ENCODE data around the gene CUBN. TPM values are rescaled to one million over a fixed set of nuclear protein-coding genes. Genes with fewer than 3 reads are reported as not detected.

The CUBN gene
- total RNA-seq, 2 experiments from 2014 or later = 0.19 to 0.59 TPM

DNA sequence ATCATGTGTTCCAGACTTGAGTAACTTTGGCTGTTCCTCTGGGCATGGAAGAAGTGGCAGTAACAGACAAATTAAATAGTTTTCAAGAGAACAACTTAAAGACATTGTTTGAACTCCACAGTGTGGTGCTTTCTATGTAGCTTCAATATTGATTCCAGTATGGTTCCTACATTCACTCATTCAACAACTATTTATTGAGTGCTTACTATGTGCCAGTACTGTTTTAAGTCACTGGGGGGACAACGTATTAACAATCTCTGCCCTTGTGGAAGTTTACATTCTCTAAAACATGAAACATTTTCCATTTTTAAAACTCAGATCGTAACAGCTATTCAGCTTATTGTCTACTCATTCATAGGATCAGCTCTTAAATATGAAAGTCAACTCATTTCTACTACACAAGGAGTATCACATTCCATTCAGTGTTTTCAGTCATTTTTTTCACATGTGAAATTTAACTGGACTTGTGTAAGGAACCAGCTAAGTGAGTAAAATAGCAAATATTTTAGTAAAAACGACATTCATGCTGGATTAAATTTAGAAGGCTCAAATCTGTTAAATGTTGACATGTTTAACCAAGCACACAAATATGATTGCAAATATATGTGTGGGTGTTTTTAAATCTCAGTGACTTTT, 13.6 kb upstream of the CUBN start:
- CTCF ChIA-PET = no interaction called here

GRCh38 chr10:17141504-17142229, 12.1 kb upstream of the CUBN start:
- CTCF ChIA-PET = no interaction called here
- POLR2A ChIA-PET = no interaction called here

More for the DNA sequence above, 13.6 kb upstream of the CUBN start:
- POLR2A ChIA-PET = no interaction called here

GRCh38 chr10:17140386-17140761, 10.8 kb upstream of the CUBN start:
- ChIA-PET POLR2A (no interaction called here), CTCF (no interaction called here)

DNA sequence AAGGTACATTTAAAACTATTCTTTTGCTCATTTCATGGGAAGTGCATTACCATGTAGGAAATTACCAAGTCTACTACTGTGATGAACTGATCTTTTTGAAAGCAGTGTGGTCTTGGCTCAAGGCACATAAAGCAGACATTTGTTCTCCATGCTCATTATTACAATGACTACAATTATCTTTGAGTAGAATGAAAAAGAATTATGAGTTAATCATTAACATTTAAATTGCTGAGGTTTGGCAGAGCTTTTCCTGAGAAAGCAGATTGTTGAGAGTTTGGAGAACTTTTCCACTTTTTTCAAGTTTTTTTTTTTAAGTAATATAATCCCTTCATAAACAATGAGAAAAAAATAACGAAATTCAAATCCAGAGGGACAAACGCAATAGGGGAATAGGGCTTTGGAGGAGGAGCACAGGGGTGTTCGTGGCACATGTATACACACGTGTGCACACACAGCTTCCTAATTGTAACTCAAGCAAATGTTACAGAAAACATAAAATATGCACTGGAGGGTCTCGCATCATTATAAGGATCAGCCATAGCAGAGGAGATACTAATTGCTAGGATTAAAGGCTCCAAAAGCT, 8.9 kb upstream of the CUBN start:
- CTCF ChIA-PET = no interaction called here
- POLR2A ChIA-PET = no interaction called here

GRCh38 chr10:17134737-17135260, 5.2 kb upstream of the CUBN start:
- CTCF ChIA-PET = no interaction called here
- POLR2A ChIA-PET = no interaction called here

GRCh38 chr10:17134282-17134681, 4.7 kb upstream of the CUBN start:
- ChIA-PET CTCF (interaction anchor here (0.6 kb wide), 1 partner anchor 158 kb away, joined by 5 read pairs; no protein-coding TSS in a partner anchor), POLR2A (no interaction called here)

DNA sequence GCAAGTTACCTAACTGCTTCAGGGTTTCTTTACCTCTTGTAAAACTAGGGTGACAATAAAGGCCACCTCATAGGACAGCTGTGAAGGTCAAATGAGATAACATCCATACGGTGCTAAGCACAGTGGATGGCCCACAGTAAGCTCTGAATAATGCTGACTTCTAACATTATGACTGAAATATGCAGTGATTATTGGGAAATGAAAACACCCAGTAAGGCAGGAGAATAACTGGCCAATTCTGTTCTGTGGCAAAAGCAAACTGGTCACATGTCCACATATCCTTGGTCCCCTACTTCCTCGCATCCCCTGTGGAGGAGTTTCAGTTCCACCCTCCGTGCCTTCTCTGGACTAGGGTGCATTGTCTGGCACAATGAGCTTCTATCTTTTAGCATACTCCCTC, 1.4 kb downstream of the CUBN start:
- POLR2A ChIA-PET = no interaction called here
- CTCF ChIA-PET = interaction anchor here (0.7 kb wide), 1 partner anchor 102 kb away, joined by 3 read pairs; no protein-coding TSS in a partner anchor

DNA sequence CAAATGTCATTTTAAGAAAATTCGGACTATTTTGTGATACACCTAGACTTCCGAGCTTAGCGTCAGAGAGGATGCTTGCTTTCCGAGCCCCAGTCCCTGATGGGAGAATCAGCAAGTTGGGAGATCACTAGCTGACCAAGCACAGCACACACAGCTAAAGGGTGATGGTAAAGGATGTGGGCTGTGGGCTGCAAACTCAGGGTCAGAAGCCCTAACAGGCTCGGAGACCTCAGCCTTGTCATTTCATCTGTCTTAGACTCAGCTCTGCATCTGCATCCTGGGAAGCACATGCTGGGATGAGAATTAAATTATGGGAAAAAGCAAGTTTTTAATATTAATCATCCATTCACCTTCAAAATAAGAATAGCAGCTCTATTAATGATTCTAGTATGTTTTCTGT, 3.3 kb downstream of the CUBN start:
- ChIA-PET POLR2A (no interaction called here), CTCF (no interaction called here)

DNA sequence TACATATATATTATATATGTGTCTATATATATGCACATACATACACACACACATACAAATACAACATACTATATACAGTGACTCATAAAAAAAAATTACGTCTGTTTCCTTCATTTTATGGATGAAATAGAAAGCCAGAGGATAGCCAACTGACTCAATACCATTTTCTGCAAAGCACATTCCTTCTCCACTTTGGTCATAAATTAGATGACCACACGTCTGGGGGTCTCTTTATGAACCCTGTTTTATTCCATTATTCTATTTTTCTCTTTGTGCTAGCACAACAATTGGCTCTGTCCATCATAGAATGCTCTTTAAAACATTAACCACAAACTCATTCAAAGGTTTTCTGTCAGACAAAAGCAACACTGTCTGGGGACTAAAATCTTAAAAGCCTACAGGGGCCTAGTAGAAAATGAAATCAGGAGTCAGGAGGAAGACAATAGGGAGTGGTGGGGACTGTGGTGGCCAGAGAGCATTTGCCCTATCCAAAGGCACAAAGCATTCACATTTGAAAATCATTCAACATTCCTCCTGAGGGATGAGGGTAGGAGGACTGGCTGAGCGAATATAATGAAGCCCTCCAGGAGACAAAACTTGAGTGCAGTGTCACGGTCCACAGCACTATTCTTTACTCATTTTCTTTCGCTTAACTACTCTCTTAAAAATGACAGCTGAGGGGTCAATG, 4.3 kb downstream of the CUBN start:
- POLR2A ChIA-PET = no interaction called here
- CTCF ChIA-PET = no interaction called here

- ChIA-PET POLR2A (no interaction called here), CTCF (no interaction called here)
Measured at GRCh38 chr10:17123961-17124360, 5.7 kb downstream of the CUBN start.

DNA sequence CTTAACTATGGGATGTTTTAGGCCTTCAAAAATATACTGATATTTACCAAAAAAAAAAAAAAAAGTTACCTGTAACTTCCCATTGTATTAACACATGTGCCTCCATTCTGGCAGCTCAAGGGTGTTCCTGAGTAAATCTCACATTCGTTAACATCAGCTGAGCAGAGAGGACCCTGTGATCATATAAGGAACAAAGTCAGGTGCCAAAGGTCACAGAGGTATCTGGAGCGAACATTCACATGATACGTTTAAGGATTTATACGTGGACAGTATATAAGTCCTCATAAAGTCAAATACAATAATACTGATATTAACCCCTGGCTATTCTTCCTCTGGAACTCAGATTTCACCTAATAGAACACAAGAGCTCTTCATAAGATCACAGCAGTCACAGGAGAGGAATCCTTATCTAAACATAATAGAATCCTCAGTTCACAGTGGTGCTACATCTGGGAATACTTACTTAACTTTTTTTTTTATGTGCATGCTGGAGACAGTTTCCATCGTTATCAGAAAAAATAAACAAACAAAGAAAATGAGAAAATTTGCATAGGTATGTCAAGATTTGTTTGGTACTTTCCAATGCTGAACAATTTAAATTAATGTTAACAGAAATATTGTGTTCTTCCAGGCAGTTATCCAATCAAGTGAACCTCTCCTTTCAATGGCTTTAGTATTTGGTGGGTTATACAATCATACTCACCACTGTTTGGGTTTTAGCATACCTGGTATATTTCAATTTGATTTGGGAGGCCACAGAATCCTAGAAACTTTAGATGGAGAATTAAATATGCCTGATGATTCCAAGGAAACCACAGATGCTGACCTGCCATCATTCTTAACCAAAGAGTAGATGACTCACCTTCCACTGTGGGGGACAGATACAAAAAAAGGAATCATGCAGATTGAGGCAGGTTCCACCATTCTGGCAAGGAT, 6.6 kb downstream of the CUBN start:
- POLR2A ChIA-PET = no interaction called here
- CTCF ChIA-PET = no interaction called here

DNA sequence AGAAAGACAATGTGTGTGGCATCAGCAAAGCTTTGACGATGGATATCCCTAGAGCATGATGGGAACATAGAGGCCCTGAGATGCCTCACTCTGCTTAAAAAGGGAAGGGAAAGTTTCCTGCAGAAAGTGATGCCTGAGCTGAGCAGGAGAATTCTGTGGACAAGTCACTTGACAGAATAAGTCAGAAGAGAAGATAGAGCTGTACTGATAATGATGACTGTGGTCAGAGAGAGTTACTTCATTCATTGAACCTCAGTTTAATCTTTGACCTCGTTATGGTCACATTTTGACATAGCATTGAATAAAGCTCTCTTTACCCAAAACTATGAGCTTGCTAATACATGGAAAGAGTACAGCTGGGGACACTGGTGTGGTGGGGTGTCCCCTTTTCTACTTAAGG, 7.6 kb downstream of the CUBN start:
- POLR2A ChIA-PET = no interaction called here
- CTCF ChIA-PET = no interaction called here

- CTCF ChIA-PET = no interaction called here
- POLR2A ChIA-PET = no interaction called here
Measured at GRCh38 chr10:17120694-17121093, 8.9 kb downstream of the CUBN start.

GRCh38 chr10:17119845-17120244, 9.8 kb downstream of the CUBN start:
- CTCF ChIA-PET = no interaction called here
- POLR2A ChIA-PET = no interaction called here

DNA sequence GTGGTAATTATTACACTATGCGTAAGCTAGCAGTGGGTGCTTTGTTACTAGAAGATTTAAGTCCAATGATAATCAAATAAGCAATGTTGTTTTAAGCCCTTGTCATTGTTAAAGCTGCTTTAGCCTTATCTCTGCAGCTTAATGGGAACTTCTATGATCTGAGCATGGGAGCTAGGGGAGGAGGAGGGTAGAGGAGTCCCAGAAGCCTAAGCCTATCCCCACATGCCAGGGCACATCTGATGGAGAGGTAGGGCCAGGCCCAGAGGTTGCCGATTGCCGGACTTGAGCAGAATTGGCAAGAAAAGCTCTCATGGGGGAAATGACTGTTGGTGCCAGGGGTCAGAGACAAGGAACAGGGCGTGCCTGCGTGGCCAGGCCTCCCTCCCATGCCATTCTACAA, 13.4 kb downstream of the CUBN start:
- ChIA-PET POLR2A (no interaction called here), CTCF (no interaction called here)

GRCh38 chr10:17115683-17116082, 13.9 kb downstream of the CUBN start:
- ChIA-PET CTCF (no interaction called here), POLR2A (interaction anchor here (0.7 kb wide), 2 partner anchors 9 to 246 kb away, joined by 4 to 6 read pairs; no protein-coding TSS in a partner anchor)

DNA sequence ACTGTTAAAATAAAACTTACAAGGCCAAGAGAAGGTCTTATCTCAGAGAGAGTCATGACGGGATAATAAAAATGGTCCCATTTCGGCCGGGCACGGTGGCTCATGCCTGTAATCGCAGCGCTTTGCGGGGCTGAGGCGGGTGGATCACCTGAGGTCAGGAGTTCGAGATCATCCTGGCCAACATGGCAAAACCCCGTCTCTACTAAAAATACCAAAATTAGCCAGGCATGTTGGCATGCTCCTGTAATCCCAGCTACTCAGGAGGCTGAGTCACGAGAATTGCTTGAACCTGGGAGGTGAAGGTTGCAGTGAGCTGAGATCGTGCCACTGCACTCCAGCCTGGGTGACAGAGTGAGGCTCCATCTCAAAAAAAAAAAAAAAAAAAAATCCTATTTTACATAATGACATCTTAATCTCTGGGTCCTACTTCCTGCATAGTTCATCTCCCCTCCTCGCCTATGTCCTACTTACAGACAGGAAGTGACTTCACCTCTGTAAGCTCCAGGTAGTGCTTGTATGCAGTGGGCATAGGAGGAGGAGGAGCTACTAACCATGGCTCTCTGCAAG, 14.7 kb downstream of the CUBN start:
- POLR2A ChIA-PET = interaction anchor here (0.7 kb wide), 2 partner anchors 9 to 245 kb away, joined by 4 to 6 read pairs; no protein-coding TSS in a partner anchor
- CTCF ChIA-PET = interaction anchor here (0.7 kb wide), 1 partner anchor 52 kb away, joined by 4 read pairs; no protein-coding TSS in a partner anchor

DNA sequence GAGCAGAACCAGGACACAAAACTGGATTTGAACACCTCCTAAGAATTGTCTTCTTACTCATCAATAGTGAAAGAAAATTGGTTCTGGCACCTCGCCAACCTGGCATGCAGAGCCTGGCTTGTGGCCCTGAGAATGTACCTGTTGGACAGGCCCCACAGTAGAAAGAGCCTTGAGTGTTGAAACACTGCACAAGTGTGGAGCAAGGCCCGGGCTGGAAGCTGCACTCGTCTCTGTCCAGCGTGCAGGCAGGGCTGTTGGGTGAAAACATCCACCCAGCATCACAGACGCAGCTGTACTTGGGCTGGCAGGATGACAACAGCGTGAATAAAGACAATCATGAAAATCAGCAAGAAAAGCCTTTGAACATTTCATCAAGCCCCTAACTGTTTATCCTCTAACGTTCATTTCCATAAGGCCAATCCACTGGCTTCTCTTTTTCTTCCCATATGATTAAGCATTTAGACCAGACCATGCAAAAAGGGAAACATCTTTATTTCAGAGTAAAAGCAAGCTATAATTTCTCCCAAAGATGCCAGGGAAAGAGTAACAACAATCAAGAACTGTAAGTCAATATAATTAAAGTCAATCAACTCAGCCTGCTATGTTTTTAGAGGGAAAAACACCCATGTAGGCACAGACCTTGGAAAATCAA, 15.6 kb downstream of the CUBN start:
- POLR2A ChIA-PET = no interaction called here
- CTCF ChIA-PET = no interaction called here

- CTCF ChIA-PET = no interaction called here
- POLR2A ChIA-PET = no interaction called here
Measured at GRCh38 chr10:17113346-17113745, 16.3 kb downstream of the CUBN start.

All from activated CD8-positive, alpha-beta memory T cell treated with anti-CD3 and anti-CD28 coated beads for 36 hours (primary cell).